ENCODE measurements around the gene TFEB. TPM values are rescaled to one million over a fixed set of nuclear protein-coding genes. Genes with fewer than 3 reads are reported as not detected.

Gene TFEB
- total and polyA plus RNA-seq, 2 of the 8 experiments (the other 6 are each of a cell fraction or from before 2014, with no cell fraction given): 2.3 to 6.7 TPM

- no peak for TF ChIP-seq RBBP5 (IDR thresholded peaks at IDR 0.05; ENCODE audit: borderline replicate concordance, low read depth, low read length)
- TF ChIP-seq BCL11A (IDR thresholded peaks at IDR 0.05; ENCODE audit: low read depth in 2 of 2, low read length in 2 of 2): no peak
Observed at GRCh38 chr6:41651962-41652657, 83.3 kb downstream of the TFEB start (continued).
